GM12878 (cell line): ENCODE measurements around the gene PRR12. TPM values are rescaled to one million over a fixed set of nuclear protein-coding genes. Genes with fewer than 3 reads are reported as not detected.

Experiments used
- ATAC-seq: fragments of 200-7000 bp; cut with Tn5 transposase; 3 replicates; pipeline ENCODE4 v1.9.1; 2020; ENCODE audit warnings: mild to moderate bottlenecking, moderate library complexity
- BruUV-seq: library from RNA; stranded (reverse); fragments of 400-500 nt; replicated peaks from 2 replicates; lab custom pipeline; 2021; lab: Mats Ljungman, UMichigan
- CTCF ChIA-PET: fragments of 300-600 bp; sonication (Branson Sonifier 250); formaldehyde crosslinking; extraction: SDS; loops from one replicate; lab custom pipeline; 2021; ENCODE audit warnings: inconsistent platforms; lab: Yijun Ruan, JAX
- POLR2A ChIA-PET: fragments of 350-600 bp; formaldehyde crosslinking; extraction: SDS; loops from one replicate; lab custom pipeline; 2021; ENCODE audit warnings: inconsistent platforms; lab: Charles Lee
- RAD21 ChIA-PET: fragments of 300-600 bp; sonication (Branson Sonifier 250); formaldehyde crosslinking; loops from one replicate; lab custom pipeline; 2023; ENCODE audit warnings: antibody characterized with exemption; ENCODE audit not compliant: unreplicated experiment; lab: Charles Lee
- SMC1A ChIA-PET: fragments of 300-600 bp; sonication (Branson Sonifier 250); formaldehyde crosslinking; loops from one replicate; lab custom pipeline; 2023; ENCODE audit not compliant: unreplicated experiment, uncharacterized antibody; lab: Charles Lee
- DNase-seq: peaks from one replicate; pipeline ENCODE4 v3.0.0-alpha.2; 2011; ENCODE audit warnings: low read depth, low spot score
- FAIRE-seq: peaks from 3 replicates; lab custom pipeline; 2011; peaks lifted over from hg19 to GRCh38; lab: Jason Lieb, UNC
- H2AFZ ChIP-seq: 2 replicates; pipeline ENCODE4 v1.6.0; 2011; ENCODE audit warnings: low read depth, low read length, control low read depth; ENCODE audit not compliant: control insufficient read depth
- H3K27ac ChIP-seq: 2 replicates; pipeline ENCODE4 v1.5.1; 2011; ENCODE audit warnings: control low read depth; ENCODE audit not compliant: control insufficient read depth, insufficient read depth
- H3K27me3 ChIP-seq, 2 experiments: replicated peaks in 1 of 2; 2 replicates each; pipeline versions ENCODE4 v1.6.0 to v1.6.1; 2011; ENCODE audit warnings: low read length in 1 of 2; ENCODE audit not compliant: control insufficient read depth in 2 of 2, insufficient read depth in 2 of 2
- H3K36me3 ChIP-seq, 2 experiments: 2 replicates each; pipeline ENCODE4 v1.5.1; 2011; ENCODE audit warnings: low read length in 1 of 2; ENCODE audit not compliant: control insufficient read depth in 2 of 2, insufficient read depth in 2 of 2
- H3K4me1 ChIP-seq: 2 replicates; pipeline ENCODE4 v1.6.1; 2011; ENCODE audit warnings: mild to moderate bottlenecking, low read length, moderate library complexity, mixed read lengths; ENCODE audit not compliant: control insufficient read depth, insufficient read depth
- H3K4me2 ChIP-seq: 2 replicates; pipeline ENCODE4 v1.6.0; 2011; ENCODE audit warnings: control low read depth; ENCODE audit not compliant: control insufficient read depth, insufficient read depth
- H3K4me3 ChIP-seq: fragments of 200-600 bp; sonication (generic); 2 replicates; pipeline ENCODE4 v1.5.1; 2016
- H3K79me2 ChIP-seq: 2 replicates; pipeline ENCODE4 v1.6.0; 2011; ENCODE audit warnings: low read length; ENCODE audit not compliant: control insufficient read depth, insufficient read depth
- H3K9ac ChIP-seq: 2 replicates; pipeline ENCODE4 v1.8.0; 2011; ENCODE audit warnings: low read length, control low read depth, mixed read lengths; ENCODE audit not compliant: control insufficient read depth, insufficient read depth
- H3K9me3 ChIP-seq: replicated peaks from 3 replicates; pipeline ENCODE4 v1.5.1; 2011; ENCODE audit warnings: mild to moderate bottlenecking, low read length; ENCODE audit not compliant: control insufficient read depth, insufficient read depth
- H4K20me1 ChIP-seq: 2 replicates; pipeline ENCODE4 v1.6.0; 2011; ENCODE audit not compliant: control insufficient read depth, insufficient read depth
- RBBP5 ChIP-seq: fragments of 200-600 bp; sonication (generic); conservative IDR thresholded peaks from 2 replicates; pipeline ENCODE4 v1.6.1; 2016
- RELA ChIP-seq: fragments of 450-650 bp; IDR thresholded peaks from 2 replicates; pipeline ENCODE4 v1.8.0; 2014; ENCODE audit warnings: borderline replicate concordance; ENCODE audit not compliant: partially characterized antibody
- RFX5 ChIP-seq: IDR thresholded peaks from 2 replicates; pipeline ENCODE4 v1.6.1; 2011; ENCODE audit warnings: low read depth, low read length, improper control_type of control experiment
- STAT3 ChIP-seq: IDR thresholded peaks from 2 replicates; pipeline ENCODE4 v1.6.1; 2011; ENCODE audit warnings: low read depth, low read length, improper control_type of control experiment
- SUZ12 ChIP-seq: fragments of 200-600 bp; sonication (generic); IDR thresholded peaks from one replicate; pipeline ENCODE4 v1.6.1; 2018; ENCODE audit warnings: antibody characterized with exemption, mild to moderate bottlenecking; ENCODE audit not compliant: unreplicated experiment
- TCF7 ChIP-seq: IDR thresholded peaks from 2 replicates; pipeline ENCODE4 v1.6.1; 2014; ENCODE audit warnings: antibody characterized with exemption, borderline replicate concordance
- YY1 ChIP-seq: IDR thresholded peaks from 2 replicates; pipeline ENCODE4 v1.6.1; 2011; ENCODE audit warnings: low read depth, mild to moderate bottlenecking, low read length
- WGBS: methylation state at CpG from one replicate; pipeline ENCODE4 v1.1.6; 2016; ENCODE audit warnings: low lambda C conversion rate; ENCODE audit not compliant: insufficient replicate concordance, insufficient coverage; ENCODE audit errors: missing lambda C conversion rate; 5-methylcytosine and 5-hydroxymethylcytosine counted together
- in situ Hi-C: fragments of 300-500 bp; cut with MboI; formaldehyde crosslinking; loops from 9 replicates; pipeline ENCODE4 v1.14.3; 2018; ENCODE audit warnings: mixed read lengths
- intact Hi-C: fragments of 100-400 bp; cut with micrococcal nuclease; formaldehyde crosslinking; loops from one replicate; pipeline ENCODE4 v1.14.2; 2022; ENCODE audit not compliant: unreplicated experiment
- polyA plus RNA-seq, 11 experiments: library from polyadenylated mRNA; depleted of rRNA in 4 of 11; unstranded in 6 of 11; stranded (reverse) in 5 of 11; fragments of >200 nt; fragmentation: Nextera tagmentation in 4 of 11; fragmentation: Illumina TruSeq in 1 of 11; extraction: Ambion mirVana in 4 of 11; extraction: Trizol in 1 of 11; gene quantifications; 1 replicate in 1 of 11; 2 replicates in 10 of 11; pipeline versions ENCODE4 v1.2.1 to v1.2.3, GENCODE V29; 2011 to 2016; ENCODE audit warnings: inconsistent platforms in 2 of 11, missing spikeins in 2 of 11, low read depth in 1 of 11
- total RNA-seq, 4 experiments: library from RNA; depleted of rRNA in 3 of 4; stranded (reverse); fragments of >200 nt in 3 of 4; fragmentation: Illumina TruSeq in 1 of 4; extraction: Trizol in 1 of 4; gene quantifications; 2 replicates each; pipeline versions ENCODE4 v1.2.1 to v1.2.3, GENCODE V29; 2013 to 2021
- TF ChIP-seq, protein P1 (sequence below): fragments of 450-650 bp; IDR thresholded peaks from 2 replicates; pipeline ENCODE4 v1.6.1; 2018; ENCODE audit warnings: borderline replicate concordance, mild to moderate bottlenecking; ENCODE audit not compliant: partially characterized antibody
- TF ChIP-seq, protein P2 (sequence below): fragments of 150-350 bp; IDR thresholded peaks from 2 replicates; pipeline ENCODE4 v1.6.1; 2014; ENCODE audit warnings: mild to moderate bottlenecking, low read depth, low read length

The PRR12 gene
- total and polyA plus RNA-seq, 10 of the 15 experiments (the other 5 are each of a cell fraction or from before 2014, with no cell fraction given) = 0.02 to 25.3 (median 1.6) TPM

DNA sequence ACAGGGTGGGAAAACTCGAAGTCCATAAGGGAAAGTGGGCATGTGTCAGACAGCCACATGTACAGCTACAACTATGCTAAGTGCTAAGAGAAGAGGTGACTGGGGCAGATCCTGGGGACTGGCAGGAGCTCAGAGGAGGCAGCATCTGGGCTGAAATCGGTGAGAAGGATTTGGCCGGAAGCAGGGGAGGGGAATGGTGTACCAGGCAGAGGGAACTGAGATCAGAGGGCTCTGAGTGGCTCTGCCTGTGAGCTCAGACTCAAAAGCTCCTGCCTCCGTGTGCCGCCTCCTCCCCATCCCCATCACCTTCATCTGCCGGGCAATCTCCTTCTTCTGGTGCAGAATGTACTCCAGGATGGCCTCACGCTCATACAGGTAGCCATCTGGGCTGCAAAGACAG, 32.4 kb upstream of the PRR12 start:
- Histone ChIP-seq H3K4me3 (no peak overlapping the region), H3K4me2 (no peak overlapping the region), H3K9ac (no peak overlapping the region), H3K27me3 (no peaks in the 10 kb centered on the region), H3K4me1 (no peaks in the 10 kb centered on the region), H4K20me1 (no peaks in the 10 kb centered on the region), H3K9me3 (no peaks in the 10 kb centered on the region), H3K36me3 (peaks cover 12 to 26% of the 10 kb centered on the region in 2 experiments), H3K27ac (no peak overlapping the region), H2AFZ (no peak overlapping the region), H3K79me2 (no peaks in the 10 kb centered on the region)
- ChIA-PET CTCF (interaction anchor here (0.6 to 3.0 kb wide), 6 partner anchors 12 to 256 kb away, joined by 3 to 10 read pairs (median 3); no protein-coding TSS in a partner anchor), RAD21 (interaction anchor here (0.6 to 1.5 kb wide), 2 partner anchors 12 to 187 kb away, joined by 4 to 6 read pairs; no protein-coding TSS in a partner anchor), POLR2A (interaction anchor here (0.6 to 0.9 kb wide), 6 partner anchors 22 to 579 kb away, joined by 3 to 7 read pairs (median 3); partner anchors contain the start of gene NOSIP), SMC1A (interaction anchor here (0.9 kb wide), 2 partner anchors 12 kb away, joined by 3 read pairs; no protein-coding TSS in a partner anchor)
- DNase-seq (no peak), FAIRE-seq (no peak), ATAC-seq (no peak)
- BruUV-seq = no TSS peak
- 95% methylated on average over 7 of the region's 7 CpGs for WGBS
- intact Hi-C loops (no loop called here), in situ Hi-C loops (no loop called here)
- TF ChIP-seq, protein P1, sequence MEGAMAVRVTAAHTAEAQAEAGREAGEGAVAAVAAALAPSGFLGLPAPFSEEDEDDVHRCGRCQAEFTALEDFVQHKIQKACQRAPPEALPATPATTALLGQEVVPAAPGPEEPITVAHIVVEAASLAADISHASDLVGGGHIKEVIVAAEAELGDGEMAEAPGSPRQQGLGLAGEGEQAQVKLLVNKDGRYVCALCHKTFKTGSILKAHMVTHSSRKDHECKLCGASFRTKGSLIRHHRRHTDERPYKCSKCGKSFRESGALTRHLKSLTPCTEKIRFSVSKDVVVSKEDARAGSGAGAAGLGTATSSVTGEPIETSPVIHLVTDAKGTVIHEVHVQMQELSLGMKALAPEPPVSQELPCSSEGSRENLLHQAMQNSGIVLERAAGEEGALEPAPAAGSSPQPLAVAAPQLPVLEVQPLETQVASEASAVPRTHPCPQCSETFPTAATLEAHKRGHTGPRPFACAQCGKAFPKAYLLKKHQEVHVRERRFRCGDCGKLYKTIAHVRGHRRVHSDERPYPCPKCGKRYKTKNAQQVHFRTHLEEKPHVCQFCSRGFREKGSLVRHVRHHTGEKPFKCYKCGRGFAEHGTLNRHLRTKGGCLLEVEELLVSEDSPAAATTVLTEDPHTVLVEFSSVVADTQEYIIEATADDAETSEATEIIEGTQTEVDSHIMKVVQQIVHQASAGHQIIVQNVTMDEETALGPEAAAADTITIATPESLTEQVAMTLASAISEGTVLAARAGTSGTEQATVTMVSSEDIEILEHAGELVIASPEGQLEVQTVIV = no peak
- TF ChIP-seq RELA = no peak

DNA sequence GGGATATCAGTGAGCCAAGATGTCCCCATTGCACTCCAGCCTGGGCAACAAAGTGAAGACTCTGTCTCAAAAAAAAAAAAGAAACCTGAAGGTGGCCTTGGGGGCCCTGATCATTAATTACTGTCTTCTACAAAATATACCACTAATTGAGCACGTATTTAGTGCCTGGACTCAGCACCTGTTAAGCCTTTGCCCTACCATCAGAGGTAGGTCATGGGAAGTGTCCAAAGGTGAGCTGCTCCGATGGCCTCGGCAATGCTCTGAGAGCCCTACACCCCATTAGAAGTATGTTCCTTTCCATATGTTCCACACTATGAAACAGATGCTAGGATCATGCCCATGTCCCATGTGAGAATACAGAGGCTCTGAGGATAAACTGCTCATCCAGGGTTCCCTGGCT, 31.5 kb upstream of the PRR12 start:
- H3K4me3 ChIP-seq = no peak overlapping the region
- peaks cover 12 to 26% of the 10 kb centered on the region in 2 experiments for H3K36me3 ChIP-seq
- ChIA-PET CTCF (interaction anchor here (1.0 to 3.0 kb wide), 4 partner anchors 11 to 257 kb away, joined by 3 to 24 read pairs (median 6); no protein-coding TSS in a partner anchor), RAD21 (interaction anchor here (0.6 to 1.5 kb wide), 2 partner anchors 11 to 188 kb away, joined by 4 to 6 read pairs; no protein-coding TSS in a partner anchor), POLR2A (interaction anchor here (0.7 to 0.9 kb wide), 2 partner anchors 21 to 62 kb away, joined by 3 to 7 read pairs; partner anchors contain the start of gene NOSIP), SMC1A (interaction anchor here (0.9 kb wide), 1 partner anchor 13 kb away, joined by 3 read pairs; no protein-coding TSS in a partner anchor)
- H3K79me2 ChIP-seq = no peaks in the 10 kb centered on the region; the same call in 1 of the 2 replicates
- intact Hi-C loops (no loop called here), in situ Hi-C loops (no loop called here)
- H3K27me3 ChIP-seq = no peaks in the 10 kb centered on the region
- H3K9ac ChIP-seq = no peak overlapping the region
- H4K20me1 ChIP-seq = no peaks in the 10 kb centered on the region
- ATAC-seq = no peak
- no peak overlapping the region for H3K4me2 ChIP-seq
- no peak overlapping the region for H3K27ac ChIP-seq
- no peaks in the 10 kb centered on the region for H3K4me1 ChIP-seq
- BruUV-seq = no TSS peak
- FAIRE-seq = no peak
- 92% methylated on average over 3 of the region's 3 CpGs for WGBS
- no peak overlapping the region for H2AFZ ChIP-seq
- no peak for DNase-seq
- H3K9me3 ChIP-seq = no peaks in the 10 kb centered on the region
- TF ChIP-seq YY1 (no peak), TCF7 (no peak), RFX5 (no peak), RBBP5 (no peak), STAT3 (no peak), SUZ12 (no peak)
- TF ChIP-seq, protein P1 = no peak
- TF ChIP-seq, protein P2, sequence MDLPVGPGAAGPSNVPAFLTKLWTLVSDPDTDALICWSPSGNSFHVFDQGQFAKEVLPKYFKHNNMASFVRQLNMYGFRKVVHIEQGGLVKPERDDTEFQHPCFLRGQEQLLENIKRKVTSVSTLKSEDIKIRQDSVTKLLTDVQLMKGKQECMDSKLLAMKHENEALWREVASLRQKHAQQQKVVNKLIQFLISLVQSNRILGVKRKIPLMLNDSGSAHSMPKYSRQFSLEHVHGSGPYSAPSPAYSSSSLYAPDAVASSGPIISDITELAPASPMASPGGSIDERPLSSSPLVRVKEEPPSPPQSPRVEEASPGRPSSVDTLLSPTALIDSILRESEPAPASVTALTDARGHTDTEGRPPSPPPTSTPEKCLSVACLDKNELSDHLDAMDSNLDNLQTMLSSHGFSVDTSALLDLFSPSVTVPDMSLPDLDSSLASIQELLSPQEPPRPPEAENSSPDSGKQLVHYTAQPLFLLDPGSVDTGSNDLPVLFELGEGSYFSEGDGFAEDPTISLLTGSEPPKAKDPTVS = no peak
